Fibroblast of lung (primary cell): ENCODE data around the gene EXOC5. TPM values are rescaled to one million over a fixed set of nuclear protein-coding genes. Genes with fewer than 3 reads are reported as not detected.

Experiments
- DNase-seq, 2 donors: peaks; one replicate each; pipeline versions ENCODE4 v3.0.0 to v3.0.0-alpha.2; 2010; ENCODE audit warnings: low read depth in 2 of 2
- H2AFZ ChIP-seq: 2 replicates; pipeline ENCODE4 v1.5.1; 2012; ENCODE audit warnings: low read length, control low read depth, inconsistent platforms
- H3K27ac ChIP-seq: 2 replicates; pipeline ENCODE4 v1.5.1; 2011; ENCODE audit warnings: low read length, control low read depth; ENCODE audit not compliant: insufficient read depth
- H3K27me3 ChIP-seq: 2 replicates; pipeline ENCODE4 v1.5.1; 2011; ENCODE audit warnings: mild to moderate bottlenecking, low read length; ENCODE audit not compliant: control insufficient read depth, insufficient read depth
- H3K36me3 ChIP-seq: 2 replicates; pipeline ENCODE4 v1.5.1; 2011; ENCODE audit warnings: low read length; ENCODE audit not compliant: control insufficient read depth, insufficient read depth
- H3K4me1 ChIP-seq: 2 replicates; pipeline ENCODE4 v1.5.1; 2011; ENCODE audit warnings: low read length; ENCODE audit not compliant: control insufficient read depth, insufficient read depth; ENCODE audit errors: extremely low read depth
- H3K4me2 ChIP-seq: 2 replicates; pipeline ENCODE4 v1.5.1; 2011; ENCODE audit warnings: low read length, control low read depth; ENCODE audit not compliant: insufficient read depth; ENCODE audit errors: extremely low read depth
- H3K4me3 ChIP-seq, 4 experiments: fragments of 200-600 bp in 1 of 4; sonication (generic) in 1 of 4; replicated peaks in 1 of 4; 2 replicates each; pipeline ENCODE4 v1.5.1; 2011 to 2016; ENCODE audit warnings: low read length in 4 of 4, low read depth in 3 of 4, mild to moderate bottlenecking in 3 of 4, control low read depth in 2 of 4, inconsistent platforms in 1 of 4, mixed read lengths in 1 of 4; ENCODE audit not compliant: insufficient read depth in 1 of 4; ENCODE audit errors: control extremely low read depth in 1 of 4
- H3K79me2 ChIP-seq: 2 replicates; pipeline ENCODE4 v1.5.1; 2012; ENCODE audit warnings: mild to moderate bottlenecking, low read length, inconsistent platforms; ENCODE audit not compliant: control insufficient read depth, insufficient read depth
- H3K9ac ChIP-seq: 2 replicates; pipeline ENCODE4 v1.5.1; 2011; ENCODE audit warnings: mild to moderate bottlenecking, low read length, control low read depth; ENCODE audit not compliant: insufficient read depth
- H3K9me3 ChIP-seq: 2 replicates; pipeline ENCODE4 v1.5.1; 2012; ENCODE audit warnings: low read depth, low read length; ENCODE audit not compliant: control insufficient read depth, insufficient read depth
- H4K20me1 ChIP-seq: 2 replicates; pipeline ENCODE4 v1.5.1; 2011; ENCODE audit warnings: low read length; ENCODE audit not compliant: control insufficient read depth, insufficient read depth; ENCODE audit errors: extremely low read depth
- EZH2 ChIP-seq: IDR thresholded peaks from 2 replicates; pipeline ENCODE4 v1.5.1; 2012; ENCODE audit warnings: low read length, control low read depth, mild to moderate bottlenecking; ENCODE audit errors: missing control alignments
- polyA minus RNA-seq: library from RNA; depleted of rRNA, polyadenylated mRNA; stranded (reverse); fragments of >200 nt; gene quantifications from 2 replicates; pipeline ENCODE4 v1.2.3, GENCODE V29; 2011; ENCODE audit warnings: low replicate concordance
- polyA plus RNA-seq, 2 donors: library from polyadenylated mRNA; depleted of rRNA in 1 of 2; stranded (reverse) in 1 of 2; unstranded in 1 of 2; fragments of >200 nt; gene quantifications; 2 replicates each; pipeline ENCODE4 v1.2.1, GENCODE V29; 2011 to 2012; ENCODE audit warnings: missing spikeins in 1 of 2
- total RNA-seq: library from RNA; depleted of rRNA; stranded (reverse); fragments of >200 nt; gene quantifications from 2 replicates; pipeline ENCODE4 v1.2.1, GENCODE V29; 2014
- TF ChIP-seq, protein P1 (sequence below), 2 donors: IDR thresholded peaks in 1 of 2; conservative IDR thresholded peaks in 1 of 2; 1 replicate in 1 of 2; 2 replicates in 1 of 2; pipeline ENCODE4 v1.5.1; 2011 to 2012; ENCODE audit warnings: low read length in 2 of 2, control low read depth in 1 of 2, inconsistent platforms in 1 of 2, low read depth in 1 of 2, mild to moderate bottlenecking in 1 of 2

Gene EXOC5, protein sequence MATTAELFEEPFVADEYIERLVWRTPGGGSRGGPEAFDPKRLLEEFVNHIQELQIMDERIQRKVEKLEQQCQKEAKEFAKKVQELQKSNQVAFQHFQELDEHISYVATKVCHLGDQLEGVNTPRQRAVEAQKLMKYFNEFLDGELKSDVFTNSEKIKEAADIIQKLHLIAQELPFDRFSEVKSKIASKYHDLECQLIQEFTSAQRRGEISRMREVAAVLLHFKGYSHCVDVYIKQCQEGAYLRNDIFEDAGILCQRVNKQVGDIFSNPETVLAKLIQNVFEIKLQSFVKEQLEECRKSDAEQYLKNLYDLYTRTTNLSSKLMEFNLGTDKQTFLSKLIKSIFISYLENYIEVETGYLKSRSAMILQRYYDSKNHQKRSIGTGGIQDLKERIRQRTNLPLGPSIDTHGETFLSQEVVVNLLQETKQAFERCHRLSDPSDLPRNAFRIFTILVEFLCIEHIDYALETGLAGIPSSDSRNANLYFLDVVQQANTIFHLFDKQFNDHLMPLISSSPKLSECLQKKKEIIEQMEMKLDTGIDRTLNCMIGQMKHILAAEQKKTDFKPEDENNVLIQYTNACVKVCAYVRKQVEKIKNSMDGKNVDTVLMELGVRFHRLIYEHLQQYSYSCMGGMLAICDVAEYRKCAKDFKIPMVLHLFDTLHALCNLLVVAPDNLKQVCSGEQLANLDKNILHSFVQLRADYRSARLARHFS
- 34.4 and 38.0 TPM in 2 replicates for total RNA-seq
- polyA plus RNA-seq: 60.0 and 84.0 TPM in 2 replicates
- polyA plus RNA-seq (2012): 40.7 and 56.5 TPM in 2 replicates
- polyA minus RNA-seq: 5.3 and 8.8 TPM in 2 replicates

DNA sequence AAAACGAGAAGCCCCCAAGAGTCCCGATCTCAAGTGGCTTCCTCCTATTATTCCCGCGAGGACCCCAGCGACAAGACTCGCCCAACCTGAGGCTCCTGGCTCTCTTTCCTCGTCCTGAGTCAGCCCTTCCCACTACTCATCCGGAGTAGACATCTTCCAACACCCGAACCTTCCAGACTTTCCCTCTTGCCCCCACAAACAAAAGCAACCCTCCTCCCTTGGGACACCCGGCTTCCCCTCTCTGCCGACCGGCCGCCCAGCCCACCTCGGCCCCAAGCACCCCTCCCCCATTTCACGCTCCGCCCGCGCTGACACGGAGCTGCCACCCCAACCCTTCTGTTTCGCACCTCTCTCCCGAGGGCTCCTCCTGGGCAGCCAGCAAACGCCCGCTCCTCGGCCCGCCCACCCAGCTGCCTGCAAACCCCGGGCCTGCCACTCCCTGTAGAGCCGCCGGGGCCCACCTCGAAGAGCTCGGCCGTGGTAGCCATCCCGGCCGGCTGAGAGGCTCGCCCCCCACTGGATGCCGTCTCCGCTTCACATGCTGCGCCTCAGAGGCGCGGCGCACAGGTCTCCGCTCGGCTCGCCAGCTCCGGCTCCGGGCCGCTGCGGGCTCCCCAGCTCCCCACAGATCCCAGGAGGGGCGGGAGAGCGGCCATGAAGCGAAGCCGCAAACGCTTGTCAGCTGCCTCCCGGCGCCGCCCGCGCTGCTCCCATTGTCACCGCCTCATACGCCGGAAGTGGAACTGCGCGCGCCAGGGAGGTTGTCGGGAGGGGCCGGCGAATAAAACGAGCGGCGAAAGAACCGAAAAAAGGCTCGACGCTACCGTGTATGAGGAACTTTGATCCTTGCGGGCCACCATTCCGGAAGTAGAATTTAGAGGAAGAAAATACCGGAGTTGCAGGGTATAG, at the start of gene EXOC5, which contains the start of gene AP5M1:
Gene EXOC5, minus strand, starts transcription at position 745 of the 909 bp plus-strand sequence. Its CDS starts 257 bp downstream, at position 488.
Gene AP5M1, plus strand, starts transcription at position 811 of the 909 bp plus-strand sequence. CDS start 344 bp downstream, outside the sequence.
- Histone ChIP-seq H4K20me1 (no peaks in the 10 kb centered on the region), H3K9me3 (no peaks in the 10 kb centered on the region), H3K9ac (peak within 1 kb of the TSS; percentile 85), H3K4me3 (peak within 1 kb of the TSS; percentile 29 to 100 (median 67)), H3K27ac (peak within 1 kb of the TSS; percentile 76), H3K4me2 (peak within 1 kb of the TSS; percentile 88), H2AFZ (peak within 1 kb of the TSS; percentile 61), H3K36me3 (no peaks in the 10 kb centered on the region), H3K4me1 (no peaks in the 10 kb centered on the region), H3K27me3 (no peaks in the 10 kb centered on the region), H3K79me2 (peaks cover 72% of the 10 kb centered on the region)
- TF ChIP-seq, protein P1, sequence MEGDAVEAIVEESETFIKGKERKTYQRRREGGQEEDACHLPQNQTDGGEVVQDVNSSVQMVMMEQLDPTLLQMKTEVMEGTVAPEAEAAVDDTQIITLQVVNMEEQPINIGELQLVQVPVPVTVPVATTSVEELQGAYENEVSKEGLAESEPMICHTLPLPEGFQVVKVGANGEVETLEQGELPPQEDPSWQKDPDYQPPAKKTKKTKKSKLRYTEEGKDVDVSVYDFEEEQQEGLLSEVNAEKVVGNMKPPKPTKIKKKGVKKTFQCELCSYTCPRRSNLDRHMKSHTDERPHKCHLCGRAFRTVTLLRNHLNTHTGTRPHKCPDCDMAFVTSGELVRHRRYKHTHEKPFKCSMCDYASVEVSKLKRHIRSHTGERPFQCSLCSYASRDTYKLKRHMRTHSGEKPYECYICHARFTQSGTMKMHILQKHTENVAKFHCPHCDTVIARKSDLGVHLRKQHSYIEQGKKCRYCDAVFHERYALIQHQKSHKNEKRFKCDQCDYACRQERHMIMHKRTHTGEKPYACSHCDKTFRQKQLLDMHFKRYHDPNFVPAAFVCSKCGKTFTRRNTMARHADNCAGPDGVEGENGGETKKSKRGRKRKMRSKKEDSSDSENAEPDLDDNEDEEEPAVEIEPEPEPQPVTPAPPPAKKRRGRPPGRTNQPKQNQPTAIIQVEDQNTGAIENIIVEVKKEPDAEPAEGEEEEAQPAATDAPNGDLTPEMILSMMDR (conservative IDR thresholded peaks at IDR 0.05 in 1 of 2, IDR thresholded peaks at IDR 0.05 in 1 of 2; ENCODE audit: low read depth in 1 of 2, low read length in 2 of 2): no peak
- no peak for TF ChIP-seq EZH2
- peak; percentile 94 for DNase-seq

DNA sequence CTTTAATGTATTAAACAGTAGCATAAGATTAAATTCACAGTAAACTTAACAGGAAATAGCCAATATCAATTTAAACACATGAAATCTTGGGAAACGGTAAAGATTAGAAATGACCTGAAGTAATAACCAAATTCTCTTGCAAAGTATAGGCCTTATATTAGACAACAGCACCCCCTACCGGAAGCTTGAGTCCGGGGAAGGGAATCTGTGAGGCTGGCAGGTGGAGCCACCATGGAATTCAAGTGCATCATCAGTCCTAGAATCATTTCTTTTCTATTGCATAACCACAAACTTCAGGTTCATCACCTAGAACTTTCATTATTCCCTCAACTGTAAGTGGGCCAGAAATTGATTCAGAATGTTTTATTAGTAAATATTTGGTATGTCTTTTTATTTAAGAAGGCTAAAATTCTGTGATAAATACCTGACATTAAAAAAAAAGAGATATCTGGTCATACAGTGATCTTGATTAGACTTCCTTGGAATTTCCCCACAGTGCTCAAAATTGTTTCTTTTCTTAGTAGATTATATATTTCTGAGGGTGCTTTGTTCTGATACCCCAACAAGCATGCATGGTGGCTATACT, 48.6 kb upstream of the EXOC5 start:
- DNase-seq: peak; percentile 60 to 82
- peaks cover 8% of the 10 kb centered on the region for H3K27me3 ChIP-seq
- no peak overlapping the region for H3K27ac ChIP-seq
- H3K4me1 ChIP-seq: no peaks in the 10 kb centered on the region
- no peaks in the 10 kb centered on the region for H3K36me3 ChIP-seq
- no peaks in the 10 kb centered on the region for H3K79me2 ChIP-seq
- no peak overlapping the region for H3K4me2 ChIP-seq
- no peak overlapping the region for H3K9ac ChIP-seq
- H3K9me3 ChIP-seq: no peaks in the 10 kb centered on the region
- no peaks in the 10 kb centered on the region for H4K20me1 ChIP-seq
- no peak overlapping the region for H3K4me3 ChIP-seq
- H2AFZ ChIP-seq: no peak overlapping the region
- TF ChIP-seq EZH2: no peak
- TF ChIP-seq, protein P1 (conservative IDR thresholded peaks at IDR 0.05 in 1 of 2, IDR thresholded peaks at IDR 0.05 in 1 of 2; ENCODE audit: low read depth in 1 of 2, low read length in 2 of 2): peak; percentile 89 to 91
